ENCODE measurements around the gene EGR4.

EGR4 gene

GRCh38 chr2:73293534-73294171 is at the start of gene EGR4:
EGR4 (minus strand) TSS chr2:73293548; CDS start chr2:73293317, 231 bp downstream.
- DNase-seq = no peak

DNA sequence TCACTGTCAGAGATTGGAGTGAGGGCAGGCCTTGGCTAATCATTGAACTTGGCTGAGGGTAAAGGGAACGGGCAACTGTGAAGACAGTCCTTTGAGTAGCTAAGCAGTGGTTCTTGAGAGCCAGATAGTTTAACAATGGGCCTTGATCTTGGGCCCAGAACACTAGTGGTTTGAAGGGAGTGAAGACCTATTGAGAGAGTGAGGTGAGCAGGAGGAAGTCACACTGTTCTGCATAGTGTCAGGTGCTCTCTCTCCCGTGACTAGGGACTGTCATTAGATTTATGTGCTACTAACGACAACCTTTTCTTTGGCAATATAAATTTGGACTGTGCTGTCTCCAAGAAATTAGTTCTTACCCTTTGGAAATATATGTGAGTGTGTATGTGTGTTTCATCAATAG is 47.7 kb upstream of the EGR4 start:
- DNase-seq = no peak

DNA sequence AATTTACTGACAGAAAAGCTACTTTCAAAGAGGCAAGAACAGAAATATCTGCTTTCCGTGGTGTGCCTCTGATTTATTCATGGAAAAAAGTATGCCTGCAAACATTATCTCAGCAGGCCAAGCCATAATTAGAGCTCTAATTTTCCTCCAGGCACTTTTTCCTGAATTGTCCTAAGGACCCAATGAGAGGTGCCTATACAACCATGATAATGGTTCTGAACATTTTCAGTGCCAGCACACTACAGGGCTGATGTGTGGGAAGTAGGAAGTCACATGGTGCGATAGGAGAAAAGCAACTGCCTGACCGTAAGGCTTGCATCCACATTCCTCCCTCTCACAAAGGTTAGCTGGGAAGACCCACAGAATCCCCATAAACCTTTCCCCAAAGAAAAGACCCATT is 45.9 kb upstream of the EGR4 start:
- no peak for DNase-seq

DNA sequence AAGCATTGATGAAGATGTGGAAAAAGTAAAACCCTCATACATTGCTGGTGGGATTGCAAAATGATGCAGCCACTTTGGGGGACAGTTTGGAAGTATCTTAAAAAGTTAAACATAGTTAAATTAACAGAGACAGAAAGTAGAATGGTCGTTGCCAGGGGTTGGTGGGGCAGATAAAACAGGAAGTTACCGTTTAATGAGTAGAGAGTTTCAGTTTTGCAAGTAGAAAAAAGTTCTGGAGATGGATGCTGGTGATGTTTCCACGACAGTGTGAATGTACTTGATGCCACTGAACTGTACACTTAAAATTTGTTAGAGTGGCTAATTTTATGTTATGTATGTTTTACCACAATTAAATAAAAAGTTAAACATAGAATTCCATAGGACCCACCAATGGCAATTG is 44.5 kb upstream of the EGR4 start:
- DNase-seq = no peak

GRCh38 chr2:73334620-73335019 is 41.3 kb upstream of the EGR4 start:
- DNase-seq = no peak

DNA sequence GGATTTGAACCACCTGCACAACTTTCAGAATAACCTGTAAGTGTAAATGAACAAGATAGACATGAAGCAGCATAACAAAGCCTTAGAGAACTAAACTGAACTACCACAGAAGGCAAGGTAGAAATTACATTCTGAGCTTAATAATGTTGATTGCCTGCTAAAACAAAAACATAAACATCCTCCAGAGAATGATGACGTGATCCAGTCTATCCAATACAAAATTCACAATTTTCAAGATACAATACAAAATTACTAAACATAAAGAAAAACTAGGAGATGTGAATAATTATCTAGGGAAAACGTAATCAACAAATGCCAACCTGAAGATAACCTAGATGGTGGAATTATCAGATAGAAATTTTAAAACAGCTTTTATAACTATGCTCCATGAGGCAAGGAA is 40.7 kb upstream of the EGR4 start:
- DNase-seq = no peak

GRCh38 chr2:73333564-73333963 is 40.2 kb upstream of the EGR4 start:
- no peak for DNase-seq

DNA sequence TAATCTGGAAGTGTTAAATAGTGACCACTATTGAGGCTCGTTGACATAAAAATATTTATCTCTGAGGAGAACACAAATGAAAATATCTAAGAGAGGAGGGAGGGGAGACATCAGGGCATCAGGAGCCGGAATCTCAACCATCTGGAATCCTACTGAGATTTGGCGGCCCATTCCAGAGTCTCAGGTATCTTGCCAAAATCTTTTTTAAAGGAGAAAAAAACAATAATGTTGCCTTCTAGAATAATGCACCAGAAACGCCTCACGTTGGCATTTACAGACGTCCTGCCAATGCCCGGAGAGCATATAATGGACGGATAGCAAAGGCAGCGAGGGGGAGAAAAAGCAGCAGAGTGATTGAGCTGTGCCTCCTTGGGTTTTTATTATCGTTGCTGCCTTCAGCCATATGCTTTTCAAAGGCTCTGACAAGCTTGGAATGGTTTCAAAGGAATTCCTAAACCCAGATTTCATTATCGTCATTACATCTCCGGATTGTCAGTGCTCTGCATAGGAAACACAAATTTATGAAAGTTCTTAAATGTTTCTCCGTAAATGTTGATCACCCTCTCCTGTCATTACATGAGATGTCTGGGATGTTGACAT is 30.9 kb upstream of the EGR4 start:
- DNase-seq = no peak

DNA sequence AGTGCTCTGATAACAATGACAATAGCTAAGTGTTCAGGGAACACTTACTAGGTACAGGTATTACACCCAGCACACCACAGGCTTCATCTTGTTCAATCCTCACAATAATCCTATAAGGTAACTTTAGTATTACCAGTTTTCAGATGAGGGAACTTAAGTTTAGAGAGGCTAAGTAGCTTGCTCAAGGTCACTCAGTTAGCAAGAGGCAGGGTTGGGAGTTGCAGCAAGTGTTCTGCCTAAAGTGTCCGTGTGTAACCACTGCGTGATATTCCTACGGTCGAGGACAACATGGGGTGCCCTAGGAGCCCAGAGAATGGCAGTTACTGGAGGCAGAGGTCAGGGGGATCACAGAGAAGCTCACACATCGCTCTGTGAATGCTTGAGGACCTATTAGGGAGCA is 30.2 kb upstream of the EGR4 start:
- DNase-seq = no peak

GRCh38 chr2:73314441-73314840 is 21.1 kb upstream of the EGR4 start:
- no peak for DNase-seq

DNA sequence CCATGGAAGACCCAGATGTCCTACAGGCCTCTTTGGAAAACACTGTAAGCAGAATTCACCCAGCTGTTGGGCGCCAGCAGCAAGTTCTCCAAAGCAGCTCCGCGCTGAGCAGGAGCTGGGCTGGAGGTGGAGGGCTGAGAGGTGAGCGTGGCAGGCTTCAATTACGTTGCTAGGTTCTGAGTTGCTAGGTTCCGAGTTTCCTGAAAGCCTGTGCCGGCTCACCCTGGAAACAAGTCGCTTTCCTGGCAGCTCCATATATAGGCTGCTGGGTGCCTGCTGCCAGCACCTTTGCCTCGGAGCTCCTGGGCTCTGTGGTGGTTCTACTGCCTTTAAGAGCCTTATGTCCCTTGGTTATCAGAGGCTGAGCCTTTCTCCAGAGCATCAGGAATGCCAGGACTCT is 14.4 kb upstream of the EGR4 start:
- no peak for DNase-seq

DNA sequence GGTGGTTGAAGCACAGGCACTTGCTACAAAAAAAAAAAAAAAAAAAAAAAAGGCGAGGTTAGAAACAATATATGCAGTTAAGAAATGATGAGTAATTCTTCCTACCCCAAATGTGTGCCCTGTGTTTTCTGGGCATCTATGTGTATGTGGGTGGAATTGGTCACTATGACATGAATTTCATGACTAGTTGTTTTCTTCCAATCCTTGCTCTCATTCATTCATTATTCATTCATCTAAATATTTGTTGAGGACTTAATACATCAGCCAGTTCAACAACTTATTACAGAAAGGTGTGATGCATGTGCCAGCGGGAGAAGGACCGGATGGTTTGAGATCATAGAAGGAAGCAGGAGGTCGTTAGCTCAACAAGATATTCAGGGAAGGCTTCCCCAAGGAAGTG is 8.3 kb upstream of the EGR4 start:
- no peak for DNase-seq

- no peak for DNase-seq
These were observed 7.6 kb upstream of the EGR4 start for GRCh38 chr2:73300926-73301325.

DNA sequence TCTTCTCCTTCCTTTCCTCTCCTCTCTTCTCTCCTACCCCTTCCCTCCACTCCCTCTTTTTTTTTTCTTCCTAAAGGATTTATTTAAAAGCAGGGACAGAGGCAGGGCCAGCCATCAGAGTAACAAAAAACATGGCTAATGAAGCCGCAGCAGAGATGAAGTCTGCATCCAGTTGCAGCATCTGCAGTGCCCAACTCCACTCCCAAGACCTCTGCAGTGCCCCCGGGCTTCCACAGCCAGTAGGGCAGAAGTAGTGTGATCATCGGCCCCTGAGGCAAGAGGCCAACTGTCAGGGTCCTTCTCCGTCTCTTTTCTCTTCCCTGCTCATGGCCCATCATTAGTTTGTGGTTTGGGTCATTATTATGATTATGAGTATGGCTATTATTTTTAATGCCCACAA is 4.2 kb upstream of the EGR4 start:
- no peak for DNase-seq

- DNase-seq = no peak
These were observed 3.8 kb upstream of the EGR4 start for GRCh38 chr2:73297151-73297559.

GRCh38 chr2:73295751-73296400 is 2.5 kb upstream of the EGR4 start:
- no peak for DNase-seq

DNA sequence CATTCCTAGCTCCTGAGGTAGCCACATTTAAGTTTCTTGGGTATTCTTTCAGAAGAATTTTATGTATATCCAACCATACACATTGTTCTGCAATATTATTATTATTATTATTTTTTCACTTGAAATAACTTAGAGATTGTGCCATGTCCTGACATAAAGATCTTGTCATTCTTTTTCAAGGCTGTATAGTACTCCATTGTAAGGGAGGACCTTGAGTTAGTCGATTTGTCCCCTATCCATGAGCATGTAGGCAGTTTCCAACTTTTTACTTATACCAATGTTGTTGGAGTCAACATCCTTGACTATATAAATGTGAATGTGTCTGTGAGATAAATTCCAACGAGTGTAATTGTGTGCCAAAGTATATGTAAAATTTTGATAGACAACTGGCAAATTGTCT is 891 bp upstream of the EGR4 start:
- DNase-seq = no peak

DNA sequence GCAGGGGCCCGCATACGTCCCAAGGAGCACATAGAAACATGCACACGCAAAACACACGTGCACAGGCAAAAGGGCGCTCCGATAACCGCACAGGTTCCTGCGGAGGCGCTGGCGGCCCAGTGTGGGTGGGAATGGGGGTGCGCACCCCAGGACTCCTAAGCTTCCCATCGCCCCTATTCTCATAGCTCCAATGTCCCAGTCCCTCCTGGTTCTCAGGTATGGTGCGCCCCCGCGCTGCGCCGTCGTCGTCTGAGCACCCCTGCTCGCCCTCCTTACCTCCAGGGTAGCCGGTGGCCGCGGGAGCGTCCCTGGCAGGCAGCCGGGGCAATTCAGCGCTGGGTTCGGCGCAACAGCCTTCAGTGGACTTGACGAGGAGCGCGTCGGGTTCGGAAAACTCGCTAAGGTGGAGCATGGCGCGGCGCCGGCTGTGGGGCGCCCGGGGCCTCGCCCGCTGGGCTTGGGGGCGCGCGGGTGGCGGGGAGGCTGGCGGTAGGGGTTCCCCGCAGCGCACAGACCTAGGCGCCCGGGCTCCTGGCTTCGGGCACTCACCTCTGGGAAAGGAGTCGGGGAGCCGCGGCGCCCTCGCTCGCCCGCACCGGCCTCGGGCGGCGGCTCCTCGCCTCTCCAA is 328 bp downstream of the EGR4 start:
- no peak for DNase-seq

GRCh38 chr2:73292316-73292905 is 937 bp downstream of the EGR4 start:
- DNase-seq = no peak

DNA sequence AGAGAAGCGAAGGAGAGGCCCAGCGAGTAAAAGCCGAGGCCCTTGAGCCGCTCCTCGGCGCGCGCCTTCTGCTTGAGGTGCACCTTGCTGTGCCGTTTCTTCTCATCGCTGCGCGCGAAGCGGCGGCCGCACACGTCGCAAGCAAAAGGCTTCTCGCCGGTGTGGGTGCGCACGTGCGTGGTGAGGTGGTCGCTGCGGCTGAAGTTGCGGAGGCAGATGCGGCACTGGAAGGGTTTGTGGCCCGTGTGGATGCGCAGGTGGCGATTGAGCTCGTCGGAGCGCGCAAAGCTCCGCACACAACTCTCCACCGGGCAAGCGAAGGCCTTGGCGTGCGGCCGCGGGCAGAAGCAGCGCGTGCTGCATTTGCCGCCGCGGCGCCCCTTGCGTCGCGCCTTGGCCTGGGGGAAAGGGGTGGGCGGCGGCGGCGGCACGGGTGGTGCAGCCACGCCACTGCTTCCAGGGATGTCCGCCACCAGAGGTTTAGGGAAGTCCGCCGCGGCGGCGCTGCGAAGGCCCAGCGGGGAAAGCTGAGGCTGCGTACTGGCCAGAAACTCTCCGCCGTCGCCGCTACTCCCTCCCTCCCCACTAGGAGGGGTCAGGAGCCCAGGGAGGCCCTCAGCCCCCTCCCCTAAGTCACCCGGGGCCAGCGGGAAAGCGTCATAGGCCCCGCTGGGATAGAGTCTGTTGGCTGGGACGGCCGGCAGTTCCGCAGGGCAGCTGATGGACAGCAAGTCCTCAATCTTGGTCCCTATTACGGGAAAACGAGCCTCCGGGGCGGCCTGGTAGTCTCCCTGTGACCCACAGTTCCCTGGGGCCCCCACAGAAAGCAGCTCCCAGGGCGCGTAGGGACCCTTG is 1.7 kb downstream of the EGR4 start:
- DNase-seq = no peak

- peak; percentile 6 for DNase-seq
These were observed 2.3 kb downstream of the EGR4 start for GRCh38 chr2:73291093-73291460.

DNA sequence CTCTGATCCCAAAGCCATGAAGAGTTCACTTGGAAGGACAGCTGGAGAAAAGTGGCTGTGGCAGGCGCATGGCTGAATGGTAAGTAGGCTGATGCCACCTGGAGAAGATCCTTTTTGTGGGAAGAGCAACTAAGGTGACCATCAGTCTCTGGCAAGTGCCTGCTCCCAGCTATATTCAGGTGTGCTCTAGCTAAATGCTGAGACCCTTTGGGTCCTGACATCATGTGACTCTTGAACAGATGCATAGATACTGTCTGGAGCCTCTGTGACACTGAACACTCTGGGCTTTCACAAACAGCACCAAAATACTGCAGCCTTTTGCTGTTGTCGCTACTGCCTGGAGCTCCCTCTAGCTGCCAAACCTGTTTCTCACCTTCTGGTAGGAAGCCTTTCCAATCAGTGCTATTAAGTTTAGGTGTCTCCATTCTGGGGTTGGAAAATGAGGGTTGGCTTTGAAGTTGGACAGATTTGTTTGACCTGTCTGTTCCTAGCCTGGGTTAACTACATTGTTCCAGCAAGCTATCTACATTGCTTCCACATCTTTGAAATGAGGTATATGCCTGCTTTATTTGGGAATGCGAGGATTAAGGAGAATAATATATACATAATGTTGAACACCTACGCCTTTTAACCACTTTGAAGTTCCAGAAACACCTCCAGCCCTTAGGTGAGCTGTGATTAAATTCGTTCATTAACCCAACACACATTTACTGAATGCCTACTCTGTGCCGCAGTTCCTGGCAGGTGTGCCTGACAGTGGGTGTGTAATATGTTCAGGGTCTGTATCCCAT is 3.1 kb downstream of the EGR4 start:
- no peak for DNase-seq
